GM18951 (cell line): ENCODE measurements around the gene EMC8.
"Not testable (repeated sequence)": the region's sequence is repeated elsewhere in the genome, so short reads cannot be mapped to it uniquely, and the experiment has no call there.

Experiments used
- POLR2A ChIP-seq: IDR thresholded peaks from 4 replicates; pipeline ENCODE4 v1.6.1; 2011; ENCODE audit warnings: mild to moderate bottlenecking; ENCODE audit not compliant: insufficient read length, insufficient read depth; ENCODE audit errors: extremely low read depth
- in situ Hi-C: fragments of 300-500 bp; cut with MboI; formaldehyde crosslinking; loops from one replicate; pipeline ENCODE4 v1.12.0; 2022; ENCODE audit warnings: low sequenced_read_pairs, mixed read lengths, inconsistent platforms; ENCODE audit not compliant: unreplicated experiment

EMC8 gene

GRCh38 chr16:85839681-85840240, 40.4 kb upstream of the EMC8 start:
- in situ Hi-C loops, result no loop called here

GRCh38 chr16:85838876-85839585, 39.7 kb upstream of the EMC8 start:
- in situ Hi-C loops, result no loop called here
- no peak for TF ChIP-seq POLR2A

More at GRCh38 chr16:85839681-85840240, 40.4 kb upstream of the EMC8 start:
- no peak for TF ChIP-seq POLR2A

GRCh38 chr16:85838381-85838780, 39.0 kb upstream of the EMC8 start:
- in situ Hi-C loops, result no loop called here
- no peak for TF ChIP-seq POLR2A

- in situ Hi-C loops, result not testable (repeated sequence)
Measured at GRCh38 chr16:85837654-85838053, 38.3 kb upstream of the EMC8 start.

GRCh38 chr16:85836706-85837582, 37.6 kb upstream of the EMC8 start:
- in situ Hi-C loops, result no loop called here

GRCh38 chr16:85835956-85836705, 36.8 kb upstream of the EMC8 start:
- TF ChIP-seq POLR2A, result no peak
- in situ Hi-C loops, result no loop called here

More at GRCh38 chr16:85836706-85837582, 37.6 kb upstream of the EMC8 start:
- TF ChIP-seq POLR2A, result no peak

GRCh38 chr16:85835227-85835751, 35.9 kb upstream of the EMC8 start:
- no peak for TF ChIP-seq POLR2A
- in situ Hi-C loops, result no loop called here

GRCh38 chr16:85834741-85835140, 35.4 kb upstream of the EMC8 start:
- no peak for TF ChIP-seq POLR2A
- in situ Hi-C loops, result no loop called here

GRCh38 chr16:85833219-85833920, 34.0 kb upstream of the EMC8 start:
- in situ Hi-C loops, result no loop called here
- TF ChIP-seq POLR2A, result no peak

- in situ Hi-C loops, result no loop called here
- TF ChIP-seq POLR2A, result no peak
Measured at GRCh38 chr16:85832570-85833218, 33.4 kb upstream of the EMC8 start.

- in situ Hi-C loops, result no loop called here
- TF ChIP-seq POLR2A, result no peak
Measured at GRCh38 chr16:85830821-85831220, 31.5 kb upstream of the EMC8 start.

GRCh38 chr16:85829751-85830445, 30.6 kb upstream of the EMC8 start:
- in situ Hi-C loops, result no loop called here

More at GRCh38 chr16:85829751-85830445, 30.6 kb upstream of the EMC8 start:
- TF ChIP-seq POLR2A, result no peak
